Stomach (tissue), 4 donors: ENCODE data around the gene STOX1.
A peak's percentile ranks its signal among the peaks of the same experiment; 100 is the strongest.

Experiments used
- CTCF ChIP-seq, 7 experiments: fragments of 450-650 bp in 4 of 7; fragments of 200-600 bp in 3 of 7; sonication (generic) in 3 of 7; IDR thresholded peaks; one replicate each; pipeline ENCODE4 v1.5.1; 2016 to 2019; ENCODE audit warnings: antibody characterized with exemption in 7 of 7, control low read depth in 2 of 7, mild to moderate bottlenecking in 1 of 7
- POLR2A ChIP-seq, 4 donors: fragments of 450-650 bp; IDR thresholded peaks; one replicate each; pipeline ENCODE4 v1.6.1; 2016; ENCODE audit warnings: antibody characterized with exemption in 4 of 4, control low read depth in 2 of 4, mild to moderate bottlenecking in 1 of 4, moderate library complexity in 1 of 4
- POLR2AphosphoS5 ChIP-seq, 3 donors: sonication (generic); formaldehyde crosslinking; IDR thresholded peaks; one replicate each; pipeline ENCODE4 v1.6.1; 2016; ENCODE audit warnings: antibody characterized with exemption in 3 of 3

- TF ChIP-seq CTCF (IDR thresholded peaks at IDR 0.05) (no peak), POLR2AphosphoS5 (IDR thresholded peaks at IDR 0.05) (peak; percentile 21 to 63 (median 59)), POLR2A (IDR thresholded peaks at IDR 0.05) (no peak)
These were observed 44.5 kb downstream of the STOX1 start for GRCh38 chr10:68871731-68872342.
